HG03045 (cell line): ENCODE measurements around the gene LYSET.
A peak's percentile ranks its signal among the peaks of the same experiment; 100 is the strongest.
"Not testable (repeated sequence)": the region's sequence is repeated elsewhere in the genome, so short reads cannot be mapped to it uniquely, and the experiment has no call there.

ENCODE experiments used
- ATAC-seq: cut with Tn5 transposase; IDR thresholded peaks from one replicate; pipeline ENCODE4 v1.9.1; 2021; ENCODE audit warnings: mild to moderate bottlenecking, moderate library complexity; ENCODE audit not compliant: unreplicated experiment

Gene LYSET

GRCh38 chr14:93168610-93169009 lies 16.5 kb upstream of the LYSET start:
- ATAC-seq = not testable (repeated sequence)

- not testable (repeated sequence) for ATAC-seq
These were observed 15.5 kb upstream of the LYSET start for GRCh38 chr14:93169619-93170018.

GRCh38 chr14:93170141-93170540 lies 15.0 kb upstream of the LYSET start:
- not testable (repeated sequence) for ATAC-seq

GRCh38 chr14:93171376-93171775 lies 13.7 kb upstream of the LYSET start:
- ATAC-seq = no peak

- ATAC-seq = no peak
These were observed 11.1 kb upstream of the LYSET start for GRCh38 chr14:93173943-93174395.

- ATAC-seq = not testable (repeated sequence)
These were observed 10.4 kb upstream of the LYSET start for GRCh38 chr14:93174731-93175130.

GRCh38 chr14:93175492-93175891 lies 9.6 kb upstream of the LYSET start:
- no peak for ATAC-seq

- no peak for ATAC-seq
These were observed 1.4 kb upstream of the LYSET start for GRCh38 chr14:93183596-93184317.

GRCh38 chr14:93185349-93185720 lies 218 bp downstream of the LYSET start:
- ATAC-seq = no peak

- no peak for ATAC-seq
These were observed 1.3 kb downstream of the LYSET start for GRCh38 chr14:93186466-93186865.

- ATAC-seq = no peak
These were observed 1.8 kb downstream of the LYSET start for GRCh38 chr14:93186956-93187355.

- no peak for ATAC-seq
These were observed 10.3 kb downstream of the LYSET start for GRCh38 chr14:93195316-93195999.

- ATAC-seq = no peak
These were observed 13.9 kb downstream of the LYSET start for GRCh38 chr14:93199031-93199430.

- no peak for ATAC-seq
These were observed 15.4 kb downstream of the LYSET start for GRCh38 chr14:93200553-93200952.

- no peak for ATAC-seq
These were observed 16.1 kb downstream of the LYSET start for GRCh38 chr14:93201155-93201704.

- peak; percentile 86 for ATAC-seq
These were observed 21.8 kb downstream of the LYSET start, which contains the start of the genes GON7 and UBR7 for GRCh38 chr14:93206793-93207467. Gene GON7 (minus strand): TSS chr14:93207065. CDS start chr14:93207037, 28 bp downstream. Gene UBR7 (plus strand): TSS chr14:93207256. CDS start chr14:93207292, 36 bp downstream.

GRCh38 chr14:93207468-93208308 lies 22.6 kb downstream of the LYSET start:
- ATAC-seq = peak; percentile 47

- peak; percentile 66 for ATAC-seq
These were observed 27.3 kb downstream of the LYSET start for GRCh38 chr14:93212432-93212831.

- ATAC-seq = no peak
These were observed 29.5 kb downstream of the LYSET start for GRCh38 chr14:93214598-93214997.

GRCh38 chr14:93219103-93219726 lies 34.1 kb downstream of the LYSET start:
- ATAC-seq = no peak
